ENCODE results near the gene ORMDL2.
"Not testable (repeated sequence)": the region's sequence is repeated elsewhere in the genome, so short reads cannot be mapped to it uniquely, and the experiment has no call there.

Gene ORMDL2

DNA sequence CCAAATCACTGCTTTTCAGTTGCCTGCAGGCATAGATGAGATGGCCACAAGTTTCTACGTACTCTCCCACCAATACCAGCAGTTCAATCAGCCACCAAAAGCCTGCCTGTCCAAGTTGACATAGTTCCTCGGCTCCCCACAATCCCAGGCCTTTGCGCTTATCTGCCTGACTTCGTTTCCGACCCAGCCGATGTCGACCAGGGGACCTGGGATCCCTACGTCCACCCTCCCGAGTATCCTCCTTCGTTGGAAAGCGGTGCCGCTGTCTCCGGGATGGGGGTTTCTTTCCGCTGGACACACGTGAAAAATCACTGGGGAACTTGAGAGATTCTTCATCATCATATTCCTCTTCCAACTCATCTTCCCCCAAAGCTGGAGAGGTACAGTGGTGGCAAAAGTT, 10.0 kb downstream of the ORMDL2 start:
- in situ Hi-C loops (cut with MboI; ENCODE audit: low sequenced_read_pairs), result no loop called here

DNA sequence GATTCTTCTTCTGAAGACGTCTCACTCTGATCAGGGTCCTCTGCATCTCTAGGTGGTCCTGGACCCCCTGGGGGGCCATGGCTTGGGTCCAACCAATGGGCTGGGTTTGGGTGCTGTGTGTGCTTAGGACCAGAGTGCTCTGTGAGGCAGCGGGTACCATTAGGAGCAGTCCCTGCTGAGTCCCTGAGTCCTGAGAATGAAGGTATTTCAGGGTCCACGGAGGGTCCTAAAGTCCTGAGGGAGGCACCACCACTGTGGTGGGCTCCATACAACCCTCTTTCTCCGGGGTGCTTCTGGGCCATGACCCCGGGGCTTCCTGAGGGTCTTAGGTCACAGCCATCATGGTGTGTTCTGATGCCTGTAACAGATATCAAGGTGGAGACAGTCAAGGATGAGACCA, 10.5 kb downstream of the ORMDL2 start:
- in situ Hi-C loops (cut with MboI; ENCODE audit: low sequenced_read_pairs), result no loop called here

DNA sequence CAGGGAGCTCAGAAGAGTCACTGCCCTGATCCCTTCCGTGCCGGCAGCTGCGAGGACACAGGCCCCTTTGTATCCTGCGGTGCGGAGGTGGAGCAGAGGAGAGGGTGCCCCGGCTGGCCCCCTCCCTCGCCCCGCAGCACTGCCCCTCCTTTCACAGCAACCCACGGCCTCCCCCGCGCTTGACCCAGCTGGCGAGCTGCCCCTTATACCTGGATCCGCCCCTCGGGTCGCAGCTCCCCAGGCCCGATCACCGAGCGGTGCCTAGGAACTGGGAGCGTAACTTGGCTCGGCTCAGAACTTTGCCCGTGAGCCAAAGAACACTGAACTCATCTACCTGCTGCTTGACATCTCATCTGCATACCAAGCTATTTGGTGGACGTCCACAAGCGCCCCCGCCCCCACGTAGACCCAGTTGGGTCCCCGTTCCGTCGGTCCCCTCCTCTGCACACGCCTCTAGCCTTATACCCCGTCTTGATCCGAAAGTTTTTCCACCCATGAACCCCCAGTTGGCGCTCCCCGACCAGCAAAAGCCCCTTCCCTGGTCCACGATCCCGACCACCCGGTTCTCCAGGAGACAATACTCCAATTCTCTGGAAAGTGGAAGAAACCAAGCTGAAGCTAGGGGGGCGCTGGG, 12.2 kb downstream of the ORMDL2 start:
- in situ Hi-C loops (cut with MboI; ENCODE audit: low sequenced_read_pairs), result no loop called here

DNA sequence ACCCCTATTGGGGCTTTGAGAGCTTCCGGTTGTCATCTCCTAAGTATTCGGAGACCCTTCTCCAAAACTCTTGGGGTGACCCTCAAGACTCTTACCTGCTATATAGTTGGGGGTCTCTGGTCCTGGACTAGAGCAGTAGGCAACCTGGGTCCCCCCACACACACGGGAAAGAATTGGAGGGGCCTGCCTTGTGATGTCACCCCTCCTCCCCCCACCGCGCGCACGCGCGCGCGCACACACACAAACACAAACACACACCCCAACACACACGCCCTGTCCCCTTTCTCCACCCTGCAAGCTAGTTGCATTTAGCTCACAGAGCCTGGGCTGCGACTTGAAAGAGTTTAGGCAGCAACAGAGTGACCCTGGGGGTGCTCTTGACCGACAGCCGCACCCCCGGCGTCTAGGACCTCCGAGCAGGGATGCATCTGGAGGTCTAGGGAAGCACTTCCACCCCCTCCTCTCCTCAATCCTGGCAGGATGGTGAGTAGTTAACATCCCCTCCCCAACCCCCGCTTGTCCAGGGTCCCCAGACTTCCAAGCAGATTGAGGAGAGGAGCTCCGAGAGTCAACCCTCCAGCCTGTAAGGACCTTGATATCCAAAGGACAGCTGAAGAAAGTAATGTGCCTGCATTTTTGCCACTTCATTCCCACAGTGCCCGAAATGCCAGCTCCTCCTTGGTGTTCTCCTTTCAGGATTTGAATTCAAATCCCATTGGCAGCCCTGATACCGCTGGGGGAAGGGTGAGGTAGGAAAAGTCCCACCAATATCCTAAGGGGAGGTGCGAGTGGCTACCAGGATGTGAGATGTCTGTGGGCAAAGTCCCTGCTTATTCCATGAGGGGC, 13.0 kb downstream of the ORMDL2 start:
- in situ Hi-C loops (cut with MboI; ENCODE audit: low sequenced_read_pairs), result no loop called here

DNA sequence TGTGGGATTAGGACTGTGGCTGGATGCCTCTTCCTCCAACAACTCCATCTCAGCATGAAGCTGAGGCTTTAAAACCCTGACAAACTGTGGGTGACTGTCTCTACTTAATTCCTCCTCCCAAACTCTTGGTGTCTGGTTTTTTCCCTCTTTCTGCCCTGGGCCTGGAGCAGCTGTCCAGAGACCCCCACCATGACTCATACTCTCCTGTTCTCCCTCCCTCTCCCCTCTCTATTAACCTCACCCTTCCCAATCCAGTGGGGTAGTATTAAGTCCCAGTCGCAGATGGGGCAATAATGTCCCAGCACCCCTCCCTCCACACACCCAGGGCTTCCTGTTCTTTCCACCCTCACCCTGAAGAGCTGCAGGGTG, 13.6 kb downstream of the ORMDL2 start:
- in situ Hi-C loops (cut with MboI; ENCODE audit: low sequenced_read_pairs), result no loop called here

DNA sequence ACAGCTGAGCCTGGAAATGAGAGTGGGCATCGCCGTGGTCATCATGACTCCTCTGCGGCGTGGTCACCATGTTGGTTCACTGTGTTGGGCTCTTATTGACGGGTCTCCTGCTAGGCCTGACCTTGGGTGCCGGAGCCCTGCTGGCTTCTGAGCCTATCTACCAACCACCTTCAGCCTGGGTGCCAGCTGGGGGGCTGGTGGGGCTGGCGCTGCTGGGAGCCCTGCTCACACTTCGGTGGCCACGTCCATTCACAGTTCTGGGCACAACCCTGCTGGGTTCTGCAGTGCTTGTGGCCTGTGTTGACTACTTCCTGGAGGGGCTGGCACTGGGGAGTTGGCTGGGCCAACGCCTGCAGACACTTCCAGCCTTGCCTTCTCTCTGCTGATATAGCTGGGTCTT, 15.2 kb downstream of the ORMDL2 start:
- in situ Hi-C loops (cut with MboI; ENCODE audit: low sequenced_read_pairs), result no loop called here

DNA sequence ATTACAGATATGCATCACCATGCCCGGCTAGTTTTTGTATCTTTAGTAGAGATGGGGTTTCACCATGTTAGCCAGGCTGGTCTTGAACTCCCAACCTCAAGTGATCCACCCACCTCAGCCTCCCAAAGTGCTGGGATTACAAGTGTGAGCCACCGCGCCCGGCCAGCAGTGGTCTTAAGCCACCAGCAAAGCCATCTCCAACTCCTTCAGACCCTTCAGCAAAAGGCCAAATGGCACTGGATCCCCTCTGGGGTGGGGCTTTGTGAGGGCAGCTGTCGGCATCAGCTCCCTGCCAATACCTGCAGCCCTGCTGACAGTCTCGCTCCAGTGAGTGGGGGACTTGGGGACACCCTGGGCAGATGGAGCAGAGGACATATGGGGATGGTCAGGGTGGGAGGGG, 16.6 kb downstream of the ORMDL2 start:
- in situ Hi-C loops (cut with MboI; ENCODE audit: low sequenced_read_pairs), result not testable (repeated sequence)

DNA sequence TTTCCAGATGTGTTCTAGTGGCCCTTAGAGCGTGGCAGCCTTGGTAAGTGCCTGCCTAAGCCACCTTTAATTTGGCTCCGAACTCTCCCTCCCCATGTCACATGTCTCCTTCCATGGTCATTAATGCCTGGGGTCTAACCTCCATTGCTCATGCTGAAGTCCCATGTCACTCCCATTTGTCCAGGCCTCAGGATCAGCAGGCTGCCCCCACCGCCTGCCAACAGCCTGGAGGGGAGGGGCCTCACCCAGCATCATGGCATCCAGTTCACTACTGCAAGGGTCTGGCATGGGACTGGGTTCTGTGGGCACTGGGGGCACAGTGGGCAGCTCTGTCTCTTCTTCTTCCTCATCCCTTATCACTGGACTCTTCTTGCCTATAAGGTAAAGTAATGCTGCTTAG, 20.5 kb downstream of the ORMDL2 start:
- in situ Hi-C loops (cut with MboI; ENCODE audit: low sequenced_read_pairs), result no loop called here

DNA sequence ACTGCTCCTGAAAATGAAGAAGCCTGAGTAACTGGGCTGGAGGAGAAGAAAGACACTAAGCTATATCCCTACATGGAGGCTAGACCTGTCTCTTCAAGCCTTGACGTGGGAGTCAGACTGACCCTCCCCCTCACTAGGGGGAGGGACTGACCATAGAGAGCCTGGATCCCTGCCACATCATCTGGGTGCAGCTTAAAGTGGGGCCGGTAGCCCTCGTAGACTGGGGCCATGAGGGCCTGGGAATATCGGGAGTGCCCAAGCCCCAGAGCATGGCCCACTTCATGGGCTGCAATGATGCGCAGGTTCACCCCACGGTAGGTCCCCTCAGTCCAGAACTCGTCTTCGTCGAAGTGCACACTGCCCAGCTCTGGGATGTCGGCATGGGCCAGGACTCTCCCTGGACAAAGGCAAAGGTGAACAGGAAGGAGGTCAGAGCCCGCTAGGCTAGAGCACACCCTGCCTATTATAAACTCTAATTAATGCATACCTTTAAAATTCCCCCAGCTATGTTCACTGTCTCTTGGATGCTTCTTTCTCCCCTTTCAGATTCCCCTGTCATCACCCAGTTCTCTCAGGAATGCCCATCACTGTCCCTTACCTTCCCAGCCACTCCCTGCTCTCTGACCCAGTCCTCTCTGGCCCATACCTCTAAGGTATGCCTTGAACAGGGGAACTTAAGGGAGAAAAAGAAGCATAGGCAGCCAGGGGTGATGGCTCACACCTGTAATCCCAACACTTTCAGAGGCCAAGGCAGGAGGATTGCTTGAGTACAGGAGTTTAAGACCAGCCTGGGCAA, 21.7 kb downstream of the ORMDL2 start:
- in situ Hi-C loops (cut with MboI; ENCODE audit: low sequenced_read_pairs), result no loop called here

DNA sequence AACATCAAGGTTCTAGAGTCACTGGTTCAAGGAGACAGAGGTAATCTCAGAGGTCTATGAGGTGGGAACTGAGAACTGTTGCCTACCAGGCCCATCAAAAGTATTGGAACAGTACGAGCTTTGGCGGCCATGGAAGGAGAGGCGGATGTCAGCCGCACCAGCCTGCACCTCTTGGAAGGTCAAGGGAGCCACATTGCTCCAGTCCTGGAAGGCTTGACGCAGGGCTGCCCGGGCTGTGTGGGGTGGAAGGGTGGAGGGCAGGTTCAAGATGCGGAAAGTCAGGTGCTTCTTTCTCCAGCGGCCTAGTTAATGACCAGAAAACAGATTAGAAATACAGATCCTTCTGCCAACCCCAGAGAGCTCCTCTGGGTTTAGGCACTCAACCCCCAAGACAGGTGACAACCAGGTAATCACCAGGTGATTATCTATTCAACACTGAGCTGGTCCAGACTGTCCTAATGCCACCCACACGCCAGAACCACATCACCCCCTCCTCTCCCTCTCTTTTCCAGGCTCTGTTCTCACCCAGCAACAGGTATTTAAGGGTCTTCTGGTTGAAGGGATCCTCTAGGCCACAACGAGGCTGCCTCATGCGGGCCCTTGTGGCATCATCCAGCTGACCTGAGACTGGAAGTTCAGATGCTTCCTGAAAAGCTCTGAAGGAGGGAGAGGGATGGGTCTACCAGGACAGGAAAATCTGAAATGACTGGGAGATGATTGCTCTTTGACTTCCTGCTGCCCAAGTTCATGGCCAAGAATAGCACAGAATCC, 22.9 kb downstream of the ORMDL2 start:
- in situ Hi-C loops (cut with MboI; ENCODE audit: low sequenced_read_pairs), result no loop called here

DNA sequence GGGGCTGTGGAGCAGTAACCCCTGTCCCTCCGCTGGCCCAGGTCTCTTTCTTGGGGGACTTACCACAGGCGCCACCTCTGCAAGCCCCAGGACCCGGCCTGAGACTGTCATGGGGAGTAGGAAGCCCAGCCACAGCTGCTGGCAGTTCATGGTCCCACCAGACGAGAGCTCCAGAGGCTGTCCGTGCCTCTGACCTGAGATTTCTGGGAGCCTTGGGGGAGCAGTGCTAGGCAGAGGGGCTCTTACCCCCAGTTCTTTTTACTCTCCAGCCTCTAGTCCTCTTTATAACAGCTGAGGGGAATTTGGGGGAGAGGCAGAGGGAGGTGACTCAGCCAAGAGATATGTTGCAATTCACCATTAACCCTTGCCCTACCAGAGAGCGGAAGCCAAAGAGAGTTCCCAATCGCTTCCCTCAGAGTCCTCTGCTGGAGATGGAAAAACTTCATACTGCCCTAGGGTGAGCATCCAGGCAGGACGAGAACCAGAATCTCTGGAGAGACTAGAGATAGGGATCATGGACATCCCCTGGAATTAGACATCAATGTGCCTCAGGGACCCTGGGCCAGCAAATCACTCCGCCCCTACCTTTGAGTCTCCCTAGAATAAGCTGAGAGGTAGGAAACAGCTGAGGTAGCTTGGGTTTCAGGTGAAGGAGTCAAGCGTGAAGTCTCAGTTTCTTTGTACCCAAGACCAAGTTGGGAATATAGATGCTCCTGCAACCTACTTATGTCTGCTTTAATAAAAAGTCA, 25.0 kb downstream of the ORMDL2 start, which contains the start of gene MMP19:
Gene MMP19 (minus strand): TSS at position 256 of the 749 bp plus-strand sequence. CDS start 106 bp downstream, at position 150.
- in situ Hi-C loops (cut with MboI; ENCODE audit: low sequenced_read_pairs), result no loop called here

DNA sequence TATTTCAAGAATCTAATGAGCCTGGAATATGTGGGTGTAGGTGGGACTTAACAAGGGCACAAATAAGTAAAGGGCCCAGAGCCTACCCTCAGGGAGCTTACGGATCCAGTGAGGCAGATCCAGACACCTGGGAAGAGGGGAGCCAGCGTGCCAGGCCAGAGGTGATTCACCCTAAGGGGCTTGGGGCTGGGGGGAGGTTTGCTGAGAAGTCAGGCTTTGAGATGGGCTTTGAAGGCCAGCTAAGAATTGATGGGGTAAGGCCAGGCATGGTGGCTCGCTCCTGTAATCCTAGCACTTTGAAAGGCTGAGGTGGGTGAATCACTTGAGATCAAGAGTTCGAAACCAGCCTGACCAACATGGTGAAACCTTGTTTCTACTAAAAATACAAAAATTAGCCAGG, 25.6 kb downstream of the ORMDL2 start:
- in situ Hi-C loops (cut with MboI; ENCODE audit: low sequenced_read_pairs), result no loop called here

DNA sequence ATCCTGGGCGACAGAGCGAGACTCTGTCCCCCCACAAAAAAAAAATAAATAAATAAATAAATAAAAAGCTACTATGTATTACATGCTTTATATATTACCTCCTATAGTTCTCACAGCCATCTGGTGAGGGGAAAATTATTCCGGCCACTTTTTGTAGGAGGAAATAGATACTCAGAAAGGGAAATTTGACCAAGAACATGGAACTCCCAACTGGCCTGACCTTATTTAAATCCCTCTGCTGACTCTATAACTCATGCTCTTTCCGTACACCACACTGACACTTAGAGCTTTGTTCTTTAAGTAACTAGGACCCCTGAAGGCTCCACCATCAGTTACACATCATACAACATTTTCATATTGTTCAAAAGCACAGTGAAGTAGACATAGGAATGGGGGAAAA, 27.1 kb downstream of the ORMDL2 start:
- in situ Hi-C loops (cut with MboI; ENCODE audit: low sequenced_read_pairs), result no loop called here

DNA sequence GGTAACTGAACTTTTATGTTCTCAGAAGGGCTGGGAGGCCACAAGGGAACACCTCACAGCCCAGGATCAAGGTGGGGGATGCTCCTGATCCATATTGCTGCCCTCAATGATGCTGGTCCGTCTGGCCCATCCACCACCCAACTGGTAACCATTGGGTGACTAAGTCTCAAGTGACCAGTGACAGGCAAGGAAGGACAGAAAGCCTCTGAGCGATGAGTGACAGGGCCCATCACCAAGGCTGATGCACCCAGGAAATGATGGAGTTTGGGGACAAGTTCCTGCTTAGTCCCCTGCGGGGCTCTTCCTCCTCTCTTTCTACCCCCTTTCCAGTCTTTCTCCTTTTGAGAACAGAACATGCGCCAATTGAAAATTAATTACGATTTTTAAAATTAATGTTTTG, 27.5 kb downstream of the ORMDL2 start:
- in situ Hi-C loops (cut with MboI; ENCODE audit: low sequenced_read_pairs), result no loop called here

DNA sequence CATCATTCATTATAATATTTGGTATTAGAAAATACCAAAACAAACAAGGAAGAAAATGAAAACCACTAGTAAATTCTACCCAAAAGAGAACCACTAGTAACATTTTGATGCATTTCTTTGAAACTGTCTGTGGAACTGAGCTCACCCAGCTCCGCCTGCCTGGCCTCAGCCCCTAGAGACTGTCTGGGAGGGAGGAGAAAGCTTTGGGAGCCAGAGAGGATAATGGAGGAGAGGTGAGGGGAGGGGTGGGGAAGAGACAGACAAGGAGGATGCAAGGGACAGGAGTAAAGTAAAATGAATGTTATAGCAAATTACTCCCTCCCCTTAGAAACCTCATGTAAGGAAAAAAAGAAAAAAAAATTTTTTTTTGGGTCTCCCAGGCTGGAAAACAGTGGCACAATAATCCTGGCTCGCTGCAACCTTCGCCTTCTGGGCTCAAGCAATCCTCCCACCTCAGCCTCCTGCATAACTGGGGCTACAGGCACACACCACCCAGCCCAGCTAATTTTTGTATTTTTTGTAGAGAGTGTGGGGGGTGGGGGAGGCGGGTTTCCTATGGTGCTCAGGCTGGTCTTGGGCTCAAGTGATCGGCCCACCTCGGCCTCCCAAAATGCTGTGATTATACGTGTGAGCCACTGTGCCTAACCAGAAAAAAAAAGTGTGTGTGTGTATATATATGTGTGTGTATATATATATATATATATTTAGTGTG, 28.1 kb downstream of the ORMDL2 start:
- in situ Hi-C loops (cut with MboI; ENCODE audit: low sequenced_read_pairs), result no loop called here

DNA sequence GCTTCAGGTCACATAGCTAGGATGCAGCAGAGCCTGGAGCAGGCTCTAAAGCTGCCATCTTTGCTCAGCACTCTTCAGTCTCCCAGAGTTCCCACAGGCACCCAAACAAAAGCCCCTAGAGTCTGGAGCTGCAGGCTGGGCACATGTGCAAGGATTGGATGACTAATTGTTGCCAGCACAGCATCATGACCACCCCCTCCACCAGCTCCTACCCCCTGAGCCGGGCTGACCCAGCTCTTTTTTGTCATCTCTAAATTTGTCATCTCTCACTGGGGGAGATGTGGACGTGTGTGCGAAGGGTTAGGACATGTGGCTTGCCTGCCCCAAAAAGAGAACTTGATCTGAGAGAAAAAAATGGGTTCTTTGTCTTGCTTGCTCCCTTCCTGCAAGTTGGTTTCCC, 29.2 kb downstream of the ORMDL2 start:
- in situ Hi-C loops (cut with MboI; ENCODE audit: low sequenced_read_pairs), result no loop called here

DNA sequence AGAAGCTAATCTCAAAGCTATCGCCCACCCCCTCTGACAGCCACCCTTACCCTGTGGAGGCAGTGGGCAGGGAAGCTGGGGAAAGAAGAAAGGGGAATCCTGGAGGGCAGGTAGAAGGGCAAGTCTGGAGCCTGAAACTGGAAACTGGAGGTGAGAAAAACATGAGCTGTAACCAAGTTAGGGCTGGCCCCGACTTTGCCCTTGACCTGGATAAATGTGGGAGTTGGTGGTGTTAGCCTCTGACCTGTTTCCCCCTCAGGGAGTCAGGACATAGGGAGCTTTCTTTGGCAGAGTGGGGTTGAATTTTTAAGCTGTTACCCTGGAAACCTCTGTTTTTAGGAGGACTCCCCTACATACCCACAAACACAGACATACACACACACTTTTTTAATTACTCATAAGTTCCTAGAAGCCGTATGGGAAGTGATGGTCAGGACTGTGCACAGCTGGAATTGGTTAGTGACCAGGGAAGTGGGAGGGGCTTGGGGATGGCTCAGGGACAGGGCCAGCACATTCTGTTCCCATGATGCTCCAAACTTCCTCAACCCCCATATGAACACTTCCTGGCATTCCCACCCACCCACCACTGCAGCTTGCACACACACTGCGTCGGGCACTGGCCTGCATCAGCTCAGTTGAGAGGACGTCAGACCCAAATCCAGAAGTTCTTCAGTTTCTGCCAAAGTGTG, 29.9 kb downstream of the ORMDL2 start:
- in situ Hi-C loops (cut with MboI; ENCODE audit: low sequenced_read_pairs), result no loop called here

DNA sequence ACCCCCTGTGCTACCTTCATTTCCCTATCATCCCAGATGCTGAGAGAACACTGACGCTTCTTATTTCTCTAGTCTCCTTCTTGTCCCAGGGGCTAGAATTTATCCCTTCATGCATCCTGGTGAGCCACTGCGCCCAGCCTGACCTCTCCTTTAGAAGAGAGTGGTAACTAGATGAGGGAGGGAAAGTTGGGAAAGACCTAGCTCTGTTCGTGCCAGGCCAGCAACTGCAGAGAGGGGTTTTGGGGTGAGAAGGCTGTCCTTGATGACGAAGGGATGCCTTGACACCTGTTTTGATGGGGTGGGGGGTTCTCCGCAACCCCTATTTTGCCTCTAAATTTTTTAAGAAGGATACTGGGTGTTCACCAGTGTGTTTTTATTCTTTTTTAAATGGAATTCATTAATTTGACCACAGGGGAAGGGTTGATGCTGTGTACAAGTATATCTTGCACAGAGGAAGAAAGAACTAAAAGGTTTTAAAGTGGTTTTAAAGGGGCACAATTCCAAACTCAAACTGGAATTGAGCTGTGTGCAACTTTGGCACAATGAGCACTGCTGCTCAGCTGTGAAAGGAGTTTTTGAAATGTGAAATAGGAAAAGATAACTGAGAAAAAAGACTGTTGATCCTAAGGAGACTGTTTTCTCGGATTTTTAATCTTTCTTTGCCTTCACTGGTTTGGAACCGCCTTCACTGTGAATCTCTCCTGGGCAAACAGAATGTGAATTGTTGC, 31.9 kb downstream of the ORMDL2 start:
- in situ Hi-C loops (cut with MboI; ENCODE audit: low sequenced_read_pairs), result no loop called here

All from hTERT RPE-1 (cell line).